Fibroblast of lung (primary cell): Measurements from ENCODE around the gene PIK3CA.

Source experiments
- CTCF ChIP-seq, 2 donors: IDR thresholded peaks in 1 of 2; conservative IDR thresholded peaks in 1 of 2; 1 replicate in 1 of 2; 2 replicates in 1 of 2; pipeline ENCODE4 v1.5.1; 2011 to 2012; ENCODE audit warnings: low read length in 2 of 2, control low read depth in 1 of 2, inconsistent platforms in 1 of 2, low read depth in 1 of 2, mild to moderate bottlenecking in 1 of 2
- EZH2 ChIP-seq: IDR thresholded peaks from 2 replicates; pipeline ENCODE4 v1.5.1; 2012; ENCODE audit warnings: low read length, control low read depth, mild to moderate bottlenecking; ENCODE audit errors: missing control alignments

GRCh38 chr3:179175358-179175757 lies 27.2 kb downstream of the PIK3CA start:
- TF ChIP-seq CTCF (conservative IDR thresholded peaks at IDR 0.05 in 1 of 2, IDR thresholded peaks at IDR 0.05 in 1 of 2; ENCODE audit: low read depth in 1 of 2, low read length in 2 of 2) = no peak
- TF ChIP-seq EZH2 = no peak
